ENCODE results near the gene CAPN5.

CAPN5 gene

GRCh38 chr11:77140231-77140851 lies 73.6 kb downstream of the CAPN5 start:
- no peaks in the 10 kb centered on the region for H3K9me2 ChIP-seq (ENCODE audit: low read depth, low read length)
- H3F3A ChIP-seq (ENCODE audit: insufficient read depth, low read length) = no peaks in the 10 kb centered on the region
- H3K79me2 ChIP-seq (ENCODE audit: insufficient read depth, low read length) = no peaks in the 10 kb centered on the region
- no peak overlapping the region for H3K9ac ChIP-seq (ENCODE audit: low read length)
- H3K27me3 ChIP-seq (ENCODE audit: insufficient read depth, low read length) = no peaks in the 10 kb centered on the region
- no peaks in the 10 kb centered on the region for H4K20me1 ChIP-seq (ENCODE audit: insufficient read depth, low read length)
- H3K4me3 ChIP-seq (ENCODE audit: low read depth, low read length, poor library complexity, severe bottlenecking) = no peak overlapping the region
- no peaks in the 10 kb centered on the region for H3K36me3 ChIP-seq (ENCODE audit: insufficient read depth, low read length)
- no peak overlapping the region for H3K4me2 ChIP-seq (ENCODE audit: low read length)
- H3K4me1 ChIP-seq (ENCODE audit: insufficient read depth, low read length, severe bottlenecking) = no peaks in the 10 kb centered on the region
- no peaks in the 10 kb centered on the region for H3K9me3 ChIP-seq (ENCODE audit: low read length)
- no peak overlapping the region for H2AFZ ChIP-seq (ENCODE audit: low read length)
- H3K27ac ChIP-seq (ENCODE audit: low read depth, low read length, poor library complexity, severe bottlenecking) = no peak overlapping the region
- no peak for TF ChIP-seq CTCF (IDR thresholded peaks at IDR 0.05; ENCODE audit: low read length)
- no peak for TF ChIP-seq EZH2 (IDR thresholded peaks at IDR 0.05; ENCODE audit: borderline replicate concordance, low read length)

- Histone ChIP-seq H4K20me1 (ENCODE audit: insufficient read depth, low read length) (no peaks in the 10 kb centered on the region), H3K9me2 (ENCODE audit: low read depth, low read length) (no peaks in the 10 kb centered on the region), H3K4me3 (ENCODE audit: low read depth, low read length, poor library complexity, severe bottlenecking) (no peak overlapping the region), H3F3A (ENCODE audit: insufficient read depth, low read length) (no peaks in the 10 kb centered on the region), H3K27me3 (ENCODE audit: insufficient read depth, low read length) (no peaks in the 10 kb centered on the region), H3K4me1 (ENCODE audit: insufficient read depth, low read length, severe bottlenecking) (no peaks in the 10 kb centered on the region), H3K9ac (ENCODE audit: low read length) (no peak overlapping the region), H3K4me2 (ENCODE audit: low read length) (no peak overlapping the region), H3K9me3 (ENCODE audit: low read length) (no peaks in the 10 kb centered on the region), H2AFZ (ENCODE audit: low read length) (no peak overlapping the region), H3K79me2 (ENCODE audit: insufficient read depth, low read length) (no peaks in the 10 kb centered on the region), H3K27ac (ENCODE audit: low read depth, low read length, poor library complexity, severe bottlenecking) (no peak overlapping the region), H3K36me3 (ENCODE audit: insufficient read depth, low read length) (no peaks in the 10 kb centered on the region)
- TF ChIP-seq EZH2 (IDR thresholded peaks at IDR 0.05; ENCODE audit: borderline replicate concordance, low read length) (no peak), CTCF (IDR thresholded peaks at IDR 0.05; ENCODE audit: low read length) (no peak)
Measured at GRCh38 chr11:77141034-77141433, 74.3 kb downstream of the CAPN5 start.

- Histone ChIP-seq H3K9me3 (ENCODE audit: low read length) (no peaks in the 10 kb centered on the region), H3K4me1 (ENCODE audit: insufficient read depth, low read length, severe bottlenecking) (no peaks in the 10 kb centered on the region), H3K27ac (ENCODE audit: low read depth, low read length, poor library complexity, severe bottlenecking) (no peak overlapping the region), H3F3A (ENCODE audit: insufficient read depth, low read length) (no peaks in the 10 kb centered on the region), H3K36me3 (ENCODE audit: insufficient read depth, low read length) (no peaks in the 10 kb centered on the region), H3K27me3 (ENCODE audit: insufficient read depth, low read length) (no peaks in the 10 kb centered on the region), H4K20me1 (ENCODE audit: insufficient read depth, low read length) (no peaks in the 10 kb centered on the region), H3K4me3 (ENCODE audit: low read depth, low read length, poor library complexity, severe bottlenecking) (no peak overlapping the region), H3K4me2 (ENCODE audit: low read length) (no peak overlapping the region), H3K79me2 (ENCODE audit: insufficient read depth, low read length) (no peaks in the 10 kb centered on the region), H3K9ac (ENCODE audit: low read length) (no peak overlapping the region), H3K9me2 (ENCODE audit: low read depth, low read length) (no peaks in the 10 kb centered on the region), H2AFZ (ENCODE audit: low read length) (no peak overlapping the region)
- TF ChIP-seq CTCF (IDR thresholded peaks at IDR 0.05; ENCODE audit: low read length) = no peak
- no peak for TF ChIP-seq EZH2 (IDR thresholded peaks at IDR 0.05; ENCODE audit: borderline replicate concordance, low read length)
Measured at GRCh38 chr11:77141475-77141874, 74.7 kb downstream of the CAPN5 start.
